ENCODE measurements around the gene UGCG. TPM values are rescaled to one million over a fixed set of nuclear protein-coding genes. Genes with fewer than 3 reads are reported as not detected.
A peak's percentile ranks its signal among the peaks of the same experiment; 100 is the strongest.

The UGCG gene
- total and polyA plus RNA-seq, 2 of the 4 experiments (the other 2 are of a cell fraction): 84.2 to 104 TPM

- CTCF ChIA-PET: no interaction called here
- H2BK15ac ChIP-seq (ENCODE audit: low read depth, low read length): no peak overlapping the region
- DNase-seq: no peak
- H3K18ac ChIP-seq (ENCODE audit: low read depth, low read length): no peak overlapping the region
- H3K9ac ChIP-seq (ENCODE audit: low read depth, low read length): no peak overlapping the region; the same call in 1 of the 2 replicates
- peak overlapping the region in 1 of 2 experiments; percentile 40; a peak in 1 of 4 replicates for H4K8ac ChIP-seq (ENCODE audit: low read depth in 2 of 2, low read length in 2 of 2)
- H2AK5ac ChIP-seq (ENCODE audit: low read depth, low read length): no peak overlapping the region
- no TSS peak for BruUV-seq (replicated peaks)
- intact Hi-C loops (cut with micrococcal nuclease): no loop called here
- no peak overlapping the region; the same call in 1 of the 2 replicates for H3K14ac ChIP-seq (replicated peaks; ENCODE audit: low read depth, low read length)
- WGBS, 2 experiments (ENCODE audit: extremely low coverage in 2 of 2, insufficient read length in 1 of 2): no CpG with 5 or more reads among the region's 7 CpGs
- H2BK20ac ChIP-seq (ENCODE audit: low read depth, low read length): no peak overlapping the region
- no peak overlapping the region for H4K5ac ChIP-seq (ENCODE audit: low read depth, low read length)
- H3K9me3 ChIP-seq (ENCODE audit: control insufficient read depth, insufficient read depth, low read length): no peaks in the 10 kb centered on the region
- H3K4me3 ChIP-seq (ENCODE audit: insufficient read depth, low read depth, low read length): no peak overlapping the region
- TF ChIP-seq RCOR1 (IDR thresholded peaks at IDR 0.05; ENCODE audit: insufficient replicate concordance, low read length) (no peak), ELK1 (IDR thresholded peaks at IDR 0.05; ENCODE audit: borderline replicate concordance, low read depth, low read length) (no peak), RFX5 (IDR thresholded peaks at IDR 0.05; ENCODE audit: low read depth, low read length) (no peak), MAFK (IDR thresholded peaks at IDR 0.05; ENCODE audit: low read depth, low read length) (no peak), CEBPB (IDR thresholded peaks at IDR 0.05; ENCODE audit: low read depth, low read length) (peak; percentile 79)
- H3K4me1 ChIP-seq (ENCODE audit: control insufficient read depth, insufficient read depth, low read length): peaks cover 8% of the 10 kb centered on the region
- 0 out of 2 replicates have a peak overlapping the region, but pooled peaks have one; percentile 7 for H3K23ac ChIP-seq (ENCODE audit: low read depth, low read length)
- no peak overlapping the region for H3K56ac ChIP-seq (ENCODE audit: extremely low read depth, insufficient read depth, low read length)
- H2AK9ac ChIP-seq (replicated peaks; ENCODE audit: low read depth, low read length, poor library complexity): no peak overlapping the region
- no peak overlapping the region for H3K4me2 ChIP-seq (ENCODE audit: low read depth, low read length)
- peak overlapping the region; percentile 35; the same call in 1 of the 2 replicates for H3K27ac ChIP-seq (ENCODE audit: insufficient read depth, low read length)
- peaks cover 48% of the 10 kb centered on the region for H4K20me1 ChIP-seq (ENCODE audit: insufficient read depth, low read length)
- H3K9me1 ChIP-seq (ENCODE audit: insufficient read depth, low read length): peaks cover 4% of the 10 kb centered on the region; the same call in 1 of the 2 replicates
- no peak overlapping the region for H3K4ac ChIP-seq (ENCODE audit: low read depth, low read length)
- no peak overlapping the region for H2BK120ac ChIP-seq (ENCODE audit: low read depth, low read length)
- POLR2A ChIA-PET (ENCODE audit: unreplicated experiment): interaction anchor here (0.8 kb wide), 1 partner anchor 17 kb away, joined by 5 read pairs; no protein-coding TSS in a partner anchor
- H4K91ac ChIP-seq (ENCODE audit: insufficient read depth, low read depth, low read length): no peak overlapping the region
- H3K79me1 ChIP-seq (ENCODE audit: low read depth in 1 of 2, low read length in 2 of 2): peaks cover 18 to 59% of the 10 kb centered on the region in 2 experiments
- no peak for ATAC-seq (ENCODE audit: low read depth)
- H2BK5ac ChIP-seq (ENCODE audit: low read depth, low read length, poor library complexity, severe bottlenecking): peak overlapping the region; percentile 62
- H3K27me3 ChIP-seq (ENCODE audit: control insufficient read depth, insufficient read depth, low read length): no peaks in the 10 kb centered on the region
- in situ Hi-C loops (cut with MboI; ENCODE audit: low sequenced_read_pairs): no loop called here
- no peak overlapping the region for H2AFZ ChIP-seq (replicated peaks; ENCODE audit: low read length, poor library complexity)
- peaks cover 38% of the 10 kb centered on the region for H3K36me3 ChIP-seq (ENCODE audit: control insufficient read depth, insufficient read depth, low read length)
- dilution Hi-C loops (cut with HindIII; ENCODE audit: low sequenced_read_pairs, unreplicated experiment): no loop called here
These were observed 28.6 kb downstream of the UGCG start for GRCh38 chr9:111925017-111925770.
